Embryonic facial prominence (tissue), 1 donor: Measurements from ENCODE around the gene TRHDE.

Experiments
- DNase-seq: peaks from one replicate; pipeline ENCODE4 v3.0.0-alpha.2; 2016; ENCODE audit errors: extremely low spot score

TRHDE gene

GRCh38 chr12:72273499-72273837 is 1.3 kb downstream of the TRHDE start:
- no peak for DNase-seq

DNA sequence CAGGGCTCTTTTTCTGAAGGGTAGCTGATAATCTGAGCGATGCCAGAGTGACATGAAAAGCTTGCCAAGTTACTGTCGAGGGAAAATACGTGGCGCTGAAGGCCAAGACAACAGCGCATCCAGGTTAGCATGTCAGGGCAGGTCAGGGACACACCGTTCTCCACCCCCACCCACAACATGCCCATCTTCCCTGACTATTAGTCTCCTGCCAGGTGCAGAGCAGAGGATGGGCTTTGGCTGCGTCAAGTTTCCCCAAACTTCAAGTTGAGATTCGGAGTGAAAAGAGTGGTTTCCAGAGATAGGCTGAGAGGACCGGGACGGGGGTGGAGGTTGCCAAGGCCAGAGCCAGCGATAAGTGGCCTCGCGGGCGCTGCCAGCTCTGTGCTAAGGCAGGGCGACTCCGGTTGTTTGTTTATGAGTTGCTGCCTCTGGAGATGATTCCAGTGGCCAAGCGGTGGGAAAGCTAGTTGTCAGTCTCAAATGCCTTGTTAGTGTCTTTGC is 1.7 kb downstream of the TRHDE start:
- no peak for DNase-seq

GRCh38 chr12:72274931-72275330 is 2.8 kb downstream of the TRHDE start:
- DNase-seq = no peak

- no peak for DNase-seq
Measured at GRCh38 chr12:72275526-72275925, 3.4 kb downstream of the TRHDE start.

GRCh38 chr12:72276181-72276805 is 4.1 kb downstream of the TRHDE start:
- no peak for DNase-seq

DNA sequence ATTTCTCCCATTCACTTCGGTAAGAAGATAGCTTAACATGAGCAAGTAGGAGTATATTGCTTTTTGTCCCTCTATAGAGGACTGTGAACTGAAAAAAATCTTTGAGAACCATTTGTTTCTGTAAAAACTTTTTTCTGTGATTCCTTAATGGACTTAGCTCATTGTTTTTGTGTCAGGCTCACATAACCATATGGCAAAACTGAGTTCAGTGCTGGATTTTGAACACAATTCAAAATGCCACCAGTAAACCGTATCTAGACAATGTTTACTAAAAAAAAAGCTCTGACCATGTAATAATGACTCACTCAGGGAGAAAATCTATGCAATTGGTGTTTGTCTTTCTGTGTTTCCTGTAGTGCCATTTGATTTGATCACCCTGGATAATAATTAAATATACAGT is 5.2 kb downstream of the TRHDE start:
- no peak for DNase-seq

GRCh38 chr12:72278894-72279293 is 6.7 kb downstream of the TRHDE start:
- DNase-seq = no peak

DNA sequence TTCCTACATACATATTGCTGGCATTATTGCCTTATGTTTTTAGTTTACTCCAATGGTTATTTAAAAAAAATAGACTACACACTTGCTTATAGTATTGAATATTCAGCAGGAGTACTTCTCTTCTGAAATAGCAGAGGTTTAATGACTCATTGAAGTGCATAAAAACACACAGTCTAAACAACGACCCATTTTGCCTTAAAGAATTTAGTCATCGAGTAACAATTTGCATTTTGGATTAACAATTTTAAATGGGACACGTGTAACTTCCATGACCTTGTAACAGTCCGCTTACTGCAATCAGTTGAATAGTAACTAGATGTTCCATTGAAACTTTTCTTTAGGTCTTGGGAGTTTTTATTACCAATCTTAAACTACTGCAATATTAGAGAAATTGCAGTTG is 9.0 kb downstream of the TRHDE start:
- DNase-seq = no peak

DNA sequence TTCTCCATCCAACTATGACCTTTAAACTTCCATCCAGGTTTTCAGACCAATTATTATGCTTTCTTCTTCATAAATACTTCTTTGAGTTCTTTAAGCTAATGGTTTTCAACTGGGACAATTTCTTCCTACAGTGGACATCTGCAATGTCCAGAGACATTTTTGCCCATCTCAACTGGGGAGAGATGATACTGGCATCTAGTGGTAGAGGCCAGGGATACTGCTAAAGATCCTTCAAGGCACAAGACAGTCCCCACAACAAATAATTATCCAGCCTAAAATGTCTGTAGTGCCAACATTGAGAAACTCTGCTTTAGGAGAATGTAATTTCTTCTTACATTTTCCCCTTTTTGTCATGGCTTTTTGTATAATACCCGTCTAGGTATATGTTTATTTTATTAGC is 10.6 kb downstream of the TRHDE start:
- no peak for DNase-seq

DNA sequence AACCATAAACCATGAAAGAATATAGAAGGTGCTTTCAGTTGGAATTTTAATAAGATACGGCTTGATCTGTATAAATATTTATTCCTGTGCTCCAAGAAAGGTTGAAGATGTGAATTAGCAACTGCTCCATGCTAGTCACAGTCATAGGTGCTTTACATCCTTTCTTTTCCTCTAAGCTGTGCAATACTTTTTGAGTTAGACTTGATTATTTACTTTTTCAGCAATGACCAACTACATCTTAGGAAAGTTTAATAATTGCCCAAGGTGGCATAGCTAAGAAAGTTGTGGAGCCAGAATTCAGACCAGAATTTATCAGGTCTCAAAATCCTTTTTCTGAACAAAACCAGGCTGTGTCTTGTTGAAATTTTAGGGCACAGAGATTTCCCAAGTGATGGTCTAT is 13.7 kb downstream of the TRHDE start:
- no peak for DNase-seq

- DNase-seq = no peak
Measured at GRCh38 chr12:72286526-72286925, 14.4 kb downstream of the TRHDE start.

GRCh38 chr12:72288436-72288835 is 16.3 kb downstream of the TRHDE start:
- no peak for DNase-seq

- no peak for DNase-seq
Measured at GRCh38 chr12:72288911-72289310, 16.7 kb downstream of the TRHDE start.

DNA sequence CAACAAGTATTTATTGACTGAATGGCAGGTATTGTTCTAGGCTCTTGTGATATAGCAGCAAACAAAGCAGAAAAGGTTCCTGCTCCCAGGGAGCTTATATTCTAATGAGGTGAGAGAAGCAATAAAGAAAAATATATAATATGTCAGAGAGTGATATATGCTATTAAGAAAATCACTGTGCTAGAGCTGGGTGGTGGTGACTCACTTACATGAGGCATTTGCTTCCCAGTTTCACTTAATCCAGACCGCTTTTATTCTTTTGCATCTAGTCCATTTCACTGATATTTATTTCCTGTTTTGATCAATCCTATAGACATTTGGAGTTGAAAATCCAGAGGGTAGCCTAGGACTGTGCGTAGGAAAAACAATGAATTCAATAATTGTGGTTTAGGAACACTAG is 17.5 kb downstream of the TRHDE start:
- no peak for DNase-seq

GRCh38 chr12:72291175-72291574 is 19.0 kb downstream of the TRHDE start:
- DNase-seq = no peak

DNA sequence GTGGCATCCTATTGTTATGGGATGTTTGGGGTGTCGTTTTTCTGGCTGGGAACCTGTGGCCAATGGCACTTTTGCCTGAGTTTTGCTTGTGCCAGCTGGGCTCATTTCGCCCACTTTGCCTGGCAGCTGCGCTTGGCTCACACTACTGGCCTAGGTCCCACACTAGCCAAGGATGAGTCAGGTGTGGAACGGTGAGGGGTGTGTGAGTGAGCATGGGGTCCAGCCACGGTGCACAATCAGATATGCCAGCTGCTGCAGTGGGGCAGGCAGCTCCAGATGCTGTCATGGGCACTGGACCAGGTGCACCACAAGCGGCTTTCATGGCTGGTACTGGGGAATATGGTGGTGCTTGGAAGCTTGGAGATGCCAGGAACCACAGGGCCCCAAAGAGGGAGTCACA is 21.5 kb downstream of the TRHDE start:
- DNase-seq = no peak

- DNase-seq = no peak
Measured at GRCh38 chr12:72295101-72295500, 22.9 kb downstream of the TRHDE start.

DNA sequence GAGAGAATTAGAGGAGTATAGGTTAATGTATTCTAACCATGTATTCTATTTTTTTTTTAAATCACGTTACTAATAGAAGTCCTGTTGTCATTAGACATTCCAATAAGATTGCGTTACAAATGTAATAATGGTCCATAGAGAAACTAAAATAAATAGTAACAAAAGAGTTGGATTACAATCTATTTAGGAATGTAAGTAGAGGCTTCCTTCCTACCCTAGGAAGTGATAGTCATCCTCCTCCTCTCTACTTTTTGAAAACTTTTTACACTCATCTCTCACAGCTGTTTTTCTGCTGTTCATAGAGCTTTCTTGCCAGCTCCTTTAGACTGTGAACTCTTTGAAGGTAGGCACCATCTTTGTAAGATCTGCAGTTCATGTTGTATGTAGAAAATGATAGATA is 23.6 kb downstream of the TRHDE start:
- DNase-seq = no peak

- DNase-seq = no peak
Measured at GRCh38 chr12:72296389-72296788, 24.2 kb downstream of the TRHDE start.

- no peak for DNase-seq
Measured at GRCh38 chr12:72297666-72298065, 25.5 kb downstream of the TRHDE start.

GRCh38 chr12:72300728-72301127 is 28.6 kb downstream of the TRHDE start:
- no peak for DNase-seq

GRCh38 chr12:72304751-72305150 is 32.6 kb downstream of the TRHDE start:
- DNase-seq = no peak

DNA sequence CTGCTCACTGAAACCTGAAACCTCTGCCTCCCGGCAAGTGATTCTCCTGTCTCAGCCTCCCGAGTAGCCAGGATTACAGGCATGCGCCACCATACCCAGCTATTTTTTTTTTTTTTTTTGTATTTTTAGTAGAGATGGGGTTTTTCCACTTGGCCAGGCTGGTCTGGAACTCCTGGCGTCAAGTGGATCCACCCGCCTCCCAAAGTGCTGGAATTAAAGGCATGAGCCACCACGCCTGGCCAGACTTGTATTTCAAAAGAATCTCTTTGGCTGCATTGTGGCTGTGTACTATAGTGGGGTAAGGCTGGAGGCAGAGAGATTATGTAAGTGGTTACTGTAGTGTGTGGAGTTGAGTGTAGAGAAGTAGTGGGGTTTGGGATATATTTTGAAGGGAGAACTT is 35.1 kb downstream of the TRHDE start:
- DNase-seq = no peak

- DNase-seq = no peak
Measured at GRCh38 chr12:72311946-72312345, 39.8 kb downstream of the TRHDE start.
